Tibial nerve (tissue), 4 donors: ENCODE results near the gene PROM2. TPM values are rescaled to one million over a fixed set of nuclear protein-coding genes. Genes with fewer than 3 reads are reported as not detected.

Experiments
- DNase-seq, 2 donors: peaks; one replicate each; pipeline ENCODE4 v3.0.0-alpha.2; 2019; ENCODE audit warnings: low spot score in 2 of 2
- H3K27ac ChIP-seq, 4 donors: fragments of 200-600 bp; sonication (generic) in 3 of 4; one replicate each; pipeline ENCODE4 v1.5.1; 2017 to 2019; ENCODE audit warnings: mild to moderate bottlenecking in 1 of 4
- H3K27me3 ChIP-seq, 2 donors: fragments of 200-600 bp; sonication (generic) in 1 of 2; one replicate each; pipeline versions ENCODE4 v1.5.1 to v1.6.0; 2017 to 2019
- H3K36me3 ChIP-seq, 3 donors: fragments of 200-600 bp; sonication (generic); one replicate each; pipeline ENCODE4 v1.5.1; 2018 to 2019
- H3K4me1 ChIP-seq, 4 donors: fragments of 200-600 bp; sonication (generic) in 3 of 4; one replicate each; pipeline ENCODE4 v1.5.1; 2017 to 2019
- H3K4me3 ChIP-seq, 4 donors: fragments of 200-600 bp; sonication (generic) in 3 of 4; one replicate each; pipeline ENCODE4 v1.5.1; 2017 to 2019; ENCODE audit warnings: mild to moderate bottlenecking in 1 of 4, moderate library complexity in 1 of 4
- H3K9me3 ChIP-seq, 4 donors: fragments of 200-600 bp; sonication (generic) in 3 of 4; one replicate each; pipeline ENCODE4 v1.5.1; 2017 to 2019
- EP300 ChIP-seq, 2 donors: sonication (generic); formaldehyde crosslinking; IDR thresholded peaks; one replicate each; pipeline ENCODE4 v1.6.1; 2017; ENCODE audit warnings: antibody characterized with exemption in 2 of 2, mild to moderate bottlenecking in 1 of 2
- POLR2A ChIP-seq, 2 donors: fragments of 450-650 bp; IDR thresholded peaks; one replicate each; pipeline ENCODE4 v1.6.1; 2017; ENCODE audit warnings: antibody characterized with exemption in 2 of 2, mild to moderate bottlenecking in 2 of 2, moderate library complexity in 2 of 2
- WGBS, 2 donors: methylation state at CpG; one replicate each; pipeline ENCODE4 v1.1.5; 2018; 5-methylcytosine and 5-hydroxymethylcytosine counted together
- total RNA-seq, 4 donors: library from RNA; depleted of rRNA; stranded (reverse); fragments of >200 nt; gene quantifications; one replicate each; pipeline ENCODE4 v1.1.0, GENCODE V29; 2016
- TF ChIP-seq, protein P1 (sequence below), 5 experiments: fragments of 200-600 bp in 3 of 5; fragments of 450-650 bp in 2 of 5; sonication (generic) in 3 of 5; IDR thresholded peaks; one replicate each; pipeline ENCODE4 v1.5.1; 2016 to 2019; ENCODE audit warnings: antibody characterized with exemption in 5 of 5, mild to moderate bottlenecking in 3 of 5, moderate library complexity in 2 of 5

PROM2 gene
- total RNA-seq, 4 donors from 2014 or later, result 2.2 to 12.3 (median 5.3) TPM

GRCh38 chr2:95275151-95275515, 884 bp downstream of the PROM2 start:
- no peaks in the 10 kb centered on the region for H3K9me3 ChIP-seq
- H3K27ac ChIP-seq, result no peak overlapping the region
- H3K27me3 ChIP-seq, result no peaks in the 10 kb centered on the region
- DNase-seq, result no peak
- TF ChIP-seq, protein P1, sequence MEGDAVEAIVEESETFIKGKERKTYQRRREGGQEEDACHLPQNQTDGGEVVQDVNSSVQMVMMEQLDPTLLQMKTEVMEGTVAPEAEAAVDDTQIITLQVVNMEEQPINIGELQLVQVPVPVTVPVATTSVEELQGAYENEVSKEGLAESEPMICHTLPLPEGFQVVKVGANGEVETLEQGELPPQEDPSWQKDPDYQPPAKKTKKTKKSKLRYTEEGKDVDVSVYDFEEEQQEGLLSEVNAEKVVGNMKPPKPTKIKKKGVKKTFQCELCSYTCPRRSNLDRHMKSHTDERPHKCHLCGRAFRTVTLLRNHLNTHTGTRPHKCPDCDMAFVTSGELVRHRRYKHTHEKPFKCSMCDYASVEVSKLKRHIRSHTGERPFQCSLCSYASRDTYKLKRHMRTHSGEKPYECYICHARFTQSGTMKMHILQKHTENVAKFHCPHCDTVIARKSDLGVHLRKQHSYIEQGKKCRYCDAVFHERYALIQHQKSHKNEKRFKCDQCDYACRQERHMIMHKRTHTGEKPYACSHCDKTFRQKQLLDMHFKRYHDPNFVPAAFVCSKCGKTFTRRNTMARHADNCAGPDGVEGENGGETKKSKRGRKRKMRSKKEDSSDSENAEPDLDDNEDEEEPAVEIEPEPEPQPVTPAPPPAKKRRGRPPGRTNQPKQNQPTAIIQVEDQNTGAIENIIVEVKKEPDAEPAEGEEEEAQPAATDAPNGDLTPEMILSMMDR (IDR thresholded peaks at IDR 0.05), result no peak
- TF ChIP-seq POLR2A (IDR thresholded peaks at IDR 0.05) (no peak), EP300 (IDR thresholded peaks at IDR 0.05) (no peak)
- H3K36me3 ChIP-seq, result peaks cover 0 to 14% (median 0%) of the 10 kb centered on the region in 3 donors
- H3K4me1 ChIP-seq, result no peaks in the 10 kb centered on the region
- H3K4me3 ChIP-seq, result no peak overlapping the region
- WGBS, 2 donors, result 76 to 97% methylated on average over 3 to 4 of the region's 4 CpGs

- DNase-seq, result no peak
- H3K4me3 ChIP-seq, result no peak overlapping the region
- H3K27me3 ChIP-seq, result no peaks in the 10 kb centered on the region
- TF ChIP-seq EP300 (IDR thresholded peaks at IDR 0.05) (no peak), POLR2A (IDR thresholded peaks at IDR 0.05) (no peak)
- TF ChIP-seq, protein P1 (IDR thresholded peaks at IDR 0.05), result no peak
- no peak overlapping the region for H3K27ac ChIP-seq
- 87 to 88% methylated on average over 21 to 26 of the region's 28 CpGs for WGBS, 2 donors
- peaks cover 0 to 18% (median 0%) of the 10 kb centered on the region in 3 donors for H3K36me3 ChIP-seq
- no peaks in the 10 kb centered on the region for H3K4me1 ChIP-seq
- no peaks in the 10 kb centered on the region for H3K9me3 ChIP-seq
These were observed 1.5 kb downstream of the PROM2 start for GRCh38 chr2:95275601-95276243.

DNA sequence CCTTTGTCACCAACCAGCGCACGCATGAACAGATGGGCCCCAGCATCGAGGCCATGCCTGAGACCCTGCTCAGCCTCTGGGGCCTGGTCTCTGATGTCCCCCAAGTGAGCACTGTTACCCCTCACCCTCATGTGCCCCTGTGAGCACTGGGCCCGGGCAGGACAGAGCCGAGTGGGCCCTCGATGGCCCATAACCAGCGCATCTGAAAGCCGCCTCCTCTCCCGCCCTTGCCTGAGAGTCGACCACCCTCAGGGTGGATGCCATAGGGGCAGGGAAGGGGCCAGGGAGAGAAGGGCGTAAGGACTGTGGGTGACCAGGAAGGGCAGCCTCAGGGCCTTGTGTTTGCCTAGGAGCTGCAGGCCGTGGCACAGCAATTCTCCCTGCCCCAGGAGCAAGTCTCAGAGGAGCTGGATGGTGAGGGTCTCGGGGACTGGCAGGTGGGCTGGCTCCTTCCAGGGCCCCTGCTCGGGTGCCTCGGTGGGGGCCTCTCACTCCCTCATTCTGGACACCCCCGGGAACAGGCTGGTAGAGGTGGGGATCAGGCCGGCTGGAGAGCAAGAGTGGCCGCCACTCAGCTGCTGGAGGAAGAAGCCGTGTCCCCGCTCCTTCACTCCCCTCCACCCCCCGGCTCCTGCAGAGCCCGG, 2.1 kb downstream of the PROM2 start:
- H3K27me3 ChIP-seq, result no peaks in the 10 kb centered on the region
- 84 to 85% methylated on average over 19 to 22 of the region's 22 CpGs for WGBS, 2 donors
- H3K4me1 ChIP-seq, result no peaks in the 10 kb centered on the region
- DNase-seq, result no peak
- no peak overlapping the region for H3K27ac ChIP-seq
- no peak overlapping the region for H3K4me3 ChIP-seq
- TF ChIP-seq, protein P1 (IDR thresholded peaks at IDR 0.05), result no peak
- no peaks in the 10 kb centered on the region for H3K9me3 ChIP-seq
- H3K36me3 ChIP-seq, result peaks cover 0 to 18% (median 0%) of the 10 kb centered on the region in 3 donors

- Histone ChIP-seq H3K27me3 (no peaks in the 10 kb centered on the region), H3K4me1 (no peaks in the 10 kb centered on the region), H3K27ac (no peak overlapping the region), H3K4me3 (no peak overlapping the region), H3K9me3 (no peaks in the 10 kb centered on the region), H3K36me3 (peaks cover 0 to 23% (median 0%) of the 10 kb centered on the region in 3 donors)
- WGBS, 2 donors, result 93% methylated on average over 9 of the region's 9 CpGs; no CpG with 5 or more reads in 1 of the 2 donors
- TF ChIP-seq EP300 (IDR thresholded peaks at IDR 0.05) (no peak), POLR2A (IDR thresholded peaks at IDR 0.05) (no peak)
- TF ChIP-seq, protein P1 (IDR thresholded peaks at IDR 0.05), result no peak
- DNase-seq, result no peak
These were observed 2.6 kb downstream of the PROM2 start for GRCh38 chr2:95276888-95277245.

- TF ChIP-seq POLR2A (IDR thresholded peaks at IDR 0.05), result no peak
- no peak for TF ChIP-seq EP300 (IDR thresholded peaks at IDR 0.05)
- TF ChIP-seq, protein P1 (IDR thresholded peaks at IDR 0.05), result no peak
- Histone ChIP-seq H3K36me3 (peaks cover 0 to 28% (median 0%) of the 10 kb centered on the region in 3 donors), H3K27me3 (no peaks in the 10 kb centered on the region), H3K9me3 (no peaks in the 10 kb centered on the region), H3K27ac (no peak overlapping the region), H3K4me1 (no peaks in the 10 kb centered on the region), H3K4me3 (no peak overlapping the region)
- no peak for DNase-seq
- 61 to 76% methylated on average over 7 to 8 of the region's 11 CpGs for WGBS, 2 donors
These were observed 3.1 kb downstream of the PROM2 start for GRCh38 chr2:95277246-95277906.
